HEK293 (cell line): Measurements from ENCODE around the gene CAPZB.

ENCODE experiments used
- CTCF ChIA-PET: fragments of 350-600 bp; formaldehyde crosslinking; extraction: SDS; loops from one replicate; lab custom pipeline; 2021; ENCODE audit warnings: antibody characterized with exemption; lab: Yijun Ruan, JAX
- POLR2A ChIA-PET: fragments of 300-600 bp; formaldehyde crosslinking; extraction: SDS; loops from one replicate; lab custom pipeline; 2020; ENCODE audit warnings: antibody characterized with exemption, inconsistent platforms; lab: Yijun Ruan, JAX
- H3K27ac ChIP-seq: fragments of 200-500 bp; sonication (Bioruptor generic); 2 replicates; pipeline ENCODE4 v1.5.1; 2014; ENCODE audit warnings: low read depth, low read length, control low read depth, inconsistent platforms; ENCODE audit errors: extremely low read depth
- H3K36me3 ChIP-seq, 2 experiments: fragments of 200-500 bp in 1 of 2; sonication (Bioruptor generic) in 1 of 2; 1 replicate in 1 of 2; 2 replicates in 1 of 2; pipeline ENCODE4 v1.5.1; 2014 to 2017; ENCODE audit warnings: inconsistent platforms in 2 of 2, low read length in 2 of 2; ENCODE audit not compliant: control insufficient read depth in 2 of 2, insufficient read depth in 1 of 2
- H3K4me1 ChIP-seq: fragments of 200-500 bp; sonication (Bioruptor generic); 2 replicates; pipeline ENCODE4 v1.5.1; 2014; ENCODE audit warnings: mild to moderate bottlenecking, low read length, inconsistent platforms; ENCODE audit not compliant: control insufficient read depth, insufficient read depth
- H3K4me3 ChIP-seq: 2 replicates; pipeline ENCODE4 v1.5.1; 2011; ENCODE audit warnings: low read depth, mild to moderate bottlenecking, control low read depth, low read length, moderate library complexity
- H3K9me3 ChIP-seq: fragments of 200-500 bp; sonication (Bioruptor generic); 2 replicates; pipeline ENCODE4 v1.5.1; 2014; ENCODE audit warnings: low read depth, low read length, inconsistent platforms; ENCODE audit not compliant: control insufficient read depth, insufficient read depth
- GFI1B ChIP-seq: fragments of 450-650 bp; formaldehyde crosslinking; IDR thresholded peaks from 2 replicates; pipeline ENCODE4 v1.5.1; 2016; ENCODE audit warnings: missing biosample characterization, missing genetic modification characterization
- GLI2 ChIP-seq: fragments of 450-650 bp; formaldehyde crosslinking; IDR thresholded peaks from 2 replicates; pipeline ENCODE4; 2017; ENCODE audit warnings: missing biosample characterization, missing genetic modification characterization, low read depth, borderline replicate concordance
- GLIS1 ChIP-seq: fragments of 450-650 bp; formaldehyde crosslinking; IDR thresholded peaks from 2 replicates; pipeline ENCODE4 v1.5.1; 2016; ENCODE audit warnings: missing biosample characterization, missing genetic modification characterization
- HIC1 ChIP-seq: fragments of 450-650 bp; formaldehyde crosslinking; IDR thresholded peaks from 2 replicates; pipeline ENCODE4 v1.5.1; 2016; ENCODE audit warnings: missing biosample characterization, missing genetic modification characterization
- KLF10 ChIP-seq: fragments of 450-650 bp; IDR thresholded peaks from 2 replicates; pipeline ENCODE4 v1.5.1; 2018; ENCODE audit warnings: missing biosample characterization, mild to moderate bottlenecking, missing genetic modification characterization
- MEIS1 ChIP-seq: sonication (generic); formaldehyde crosslinking; IDR thresholded peaks from 2 replicates; pipeline ENCODE4 v1.8.1; 2022; ENCODE audit warnings: missing genetic modification reagents, mild to moderate bottlenecking, borderline replicate concordance
- SP7 ChIP-seq: fragments of 450-650 bp; formaldehyde crosslinking; IDR thresholded peaks from 2 replicates; pipeline ENCODE4 v1.5.1; 2016; ENCODE audit warnings: missing biosample characterization, missing genetic modification characterization
- YY2 ChIP-seq: fragments of 450-650 bp; formaldehyde crosslinking; IDR thresholded peaks from 2 replicates; pipeline ENCODE4 v1.5.1; 2016; ENCODE audit warnings: missing biosample characterization, missing genetic modification characterization
- ZBTB1 ChIP-seq: fragments of 450-650 bp; formaldehyde crosslinking; IDR thresholded peaks from 2 replicates; pipeline ENCODE4 v1.5.1; 2016; ENCODE audit warnings: missing biosample characterization, missing genetic modification characterization
- ZBTB49 ChIP-seq: fragments of 450-650 bp; formaldehyde crosslinking; IDR thresholded peaks from 2 replicates; pipeline ENCODE4 v1.5.1; 2016; ENCODE audit warnings: missing biosample characterization, missing genetic modification characterization, low read depth
- ZEB2 ChIP-seq: fragments of 450-650 bp; formaldehyde crosslinking; IDR thresholded peaks from 2 replicates; pipeline ENCODE4 v1.5.1; 2016; ENCODE audit warnings: missing biosample characterization, missing genetic modification characterization
- ZNF48 ChIP-seq: fragments of 450-650 bp; formaldehyde crosslinking; IDR thresholded peaks from 2 replicates; pipeline ENCODE4 v1.5.1; 2016; ENCODE audit warnings: missing biosample characterization, missing genetic modification characterization
- ZNF521 ChIP-seq: fragments of 450-650 bp; formaldehyde crosslinking; IDR thresholded peaks from 2 replicates; pipeline ENCODE4 v1.5.1; 2017; ENCODE audit warnings: missing biosample characterization, mild to moderate bottlenecking, missing genetic modification characterization
- ZNF558 ChIP-seq: fragments of 450-650 bp; formaldehyde crosslinking; IDR thresholded peaks from 2 replicates; pipeline ENCODE4 v1.5.1; 2016; ENCODE audit warnings: missing biosample characterization, missing genetic modification characterization
- ZNF560 ChIP-seq: fragments of 450-650 bp; formaldehyde crosslinking; IDR thresholded peaks from 2 replicates; pipeline ENCODE4 v1.5.1; 2017; ENCODE audit warnings: missing biosample characterization, missing genetic modification characterization, borderline replicate concordance
- ZNF623 ChIP-seq: fragments of 450-650 bp; formaldehyde crosslinking; IDR thresholded peaks from 2 replicates; pipeline ENCODE4 v1.5.1; 2016; ENCODE audit warnings: missing biosample characterization, missing genetic modification characterization
- ZNF707 ChIP-seq: fragments of 450-650 bp; formaldehyde crosslinking; IDR thresholded peaks from 2 replicates; pipeline ENCODE4 v1.5.1; 2016; ENCODE audit warnings: missing biosample characterization, missing genetic modification characterization
- ZNF785 ChIP-seq: fragments of 450-650 bp; formaldehyde crosslinking; IDR thresholded peaks from 2 replicates; pipeline ENCODE4 v1.5.1; 2016; ENCODE audit warnings: missing biosample characterization, missing genetic modification characterization
- ZSCAN30 ChIP-seq: fragments of 450-650 bp; IDR thresholded peaks from 2 replicates; pipeline ENCODE4 v1.5.1; 2018; ENCODE audit warnings: missing biosample characterization, mild to moderate bottlenecking, missing genetic modification characterization, moderate library complexity
- TF ChIP-seq, protein P1 (sequence below): sonication (generic); formaldehyde crosslinking; IDR thresholded peaks from 2 replicates; pipeline ENCODE4 v1.8.1; 2022; ENCODE audit warnings: mild to moderate bottlenecking, moderate library complexity, missing genetic modification reagents
- TF ChIP-seq, protein P2 (sequence below): fragments of 450-650 bp; formaldehyde crosslinking; IDR thresholded peaks from 2 replicates; pipeline ENCODE4 v1.5.1; 2016; ENCODE audit warnings: missing biosample characterization, missing genetic modification characterization
- TF ChIP-seq, protein P3 (sequence below): fragments of 450-650 bp; IDR thresholded peaks from 2 replicates; pipeline ENCODE4 v1.5.1; 2018; ENCODE audit warnings: missing biosample characterization, mild to moderate bottlenecking, missing genetic modification characterization

The CAPZB gene

DNA sequence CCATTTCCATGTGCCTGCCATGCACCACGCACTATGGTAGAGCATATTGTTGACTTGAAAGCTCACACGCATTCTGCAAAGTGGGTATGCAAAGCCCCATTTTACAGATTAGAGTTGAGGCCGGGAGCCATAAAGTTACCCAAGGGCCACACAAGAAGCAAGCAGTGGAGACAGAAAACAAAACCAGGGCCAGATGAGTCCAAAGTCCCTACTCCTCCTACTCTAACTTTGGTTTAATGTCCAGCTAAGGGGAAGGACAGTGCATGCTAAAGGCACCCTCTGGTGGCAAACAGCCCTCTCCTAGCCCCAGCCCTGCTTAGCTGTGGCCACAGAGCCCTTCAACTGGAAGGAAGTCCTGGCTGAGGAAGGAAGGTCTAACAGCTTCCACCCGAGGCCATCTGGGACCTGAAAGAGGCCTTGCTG lies 98.3 kb downstream of the CAPZB start (continued):
- TF ChIP-seq ZBTB1 (tag by site-specific recombination), result no peak
- TF ChIP-seq KLF10 (tag by site-specific recombination), result no peak
- TF ChIP-seq ZEB2 (tag by site-specific recombination), result no peak
- TF ChIP-seq GLI2, result no peak
- TF ChIP-seq ZNF707 (tag by site-specific recombination), result no peak
- no peak for TF ChIP-seq ZSCAN30
- no peak for TF ChIP-seq GFI1B (tag by site-specific recombination)
- no peak for TF ChIP-seq SP7 (tag by site-specific recombination)
- TF ChIP-seq, all 188 proteins: peak for 0

DNA sequence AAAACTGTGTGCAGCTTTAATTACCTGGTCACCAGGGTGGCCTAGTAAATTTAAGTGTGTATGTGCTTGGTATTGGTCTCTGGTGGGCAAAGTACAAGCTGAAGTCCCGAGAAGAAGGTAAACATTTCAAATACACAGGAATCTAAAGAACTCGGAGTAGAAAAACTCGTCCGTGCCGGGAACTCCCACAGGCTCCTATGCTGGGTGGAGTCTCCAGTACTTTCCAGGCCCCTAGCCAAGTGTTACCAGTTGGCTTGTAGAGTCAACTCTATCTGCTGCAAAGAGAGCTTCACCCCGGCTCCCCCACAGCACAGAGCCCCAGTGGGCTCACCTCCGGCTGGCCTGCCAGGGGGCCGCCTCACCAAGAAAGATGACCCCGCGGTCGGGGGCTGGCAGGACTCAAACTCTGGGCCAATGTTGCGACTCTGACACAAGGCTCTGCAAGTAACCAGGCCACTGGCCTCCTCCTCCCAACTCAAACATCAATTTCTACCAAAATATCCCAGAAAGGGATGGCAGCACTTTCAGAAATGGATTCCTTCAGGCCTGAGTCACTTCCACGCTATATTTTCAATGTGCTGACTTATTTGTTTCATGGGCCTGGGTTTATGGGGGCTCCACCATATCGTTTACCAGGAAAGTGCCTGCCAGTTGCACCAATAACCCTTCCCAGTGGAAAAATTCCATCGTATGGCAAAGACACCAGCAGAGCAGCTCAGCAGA lies 99.3 kb downstream of the CAPZB start:
- H3K27ac ChIP-seq, result no peak overlapping the region
- TF ChIP-seq GLIS1 (tag by site-specific recombination), result no peak
- TF ChIP-seq ZNF521 (tag by site-specific recombination), result no peak
- no peak for TF ChIP-seq ZNF48 (tag by site-specific recombination)
- TF ChIP-seq YY2 (tag by site-specific recombination), result no peak
- TF ChIP-seq, protein P1, sequence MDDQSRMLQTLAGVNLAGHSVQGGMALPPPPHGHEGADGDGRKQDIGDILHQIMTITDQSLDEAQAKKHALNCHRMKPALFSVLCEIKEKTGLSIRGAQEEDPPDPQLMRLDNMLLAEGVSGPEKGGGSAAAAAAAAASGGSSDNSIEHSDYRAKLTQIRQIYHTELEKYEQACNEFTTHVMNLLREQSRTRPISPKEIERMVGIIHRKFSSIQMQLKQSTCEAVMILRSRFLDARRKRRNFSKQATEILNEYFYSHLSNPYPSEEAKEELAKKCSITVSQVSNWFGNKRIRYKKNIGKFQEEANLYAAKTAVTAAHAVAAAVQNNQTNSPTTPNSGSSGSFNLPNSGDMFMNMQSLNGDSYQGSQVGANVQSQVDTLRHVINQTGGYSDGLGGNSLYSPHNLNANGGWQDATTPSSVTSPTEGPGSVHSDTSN (CRISPR knock-in tag), result no peak
- TF ChIP-seq, protein P2, sequence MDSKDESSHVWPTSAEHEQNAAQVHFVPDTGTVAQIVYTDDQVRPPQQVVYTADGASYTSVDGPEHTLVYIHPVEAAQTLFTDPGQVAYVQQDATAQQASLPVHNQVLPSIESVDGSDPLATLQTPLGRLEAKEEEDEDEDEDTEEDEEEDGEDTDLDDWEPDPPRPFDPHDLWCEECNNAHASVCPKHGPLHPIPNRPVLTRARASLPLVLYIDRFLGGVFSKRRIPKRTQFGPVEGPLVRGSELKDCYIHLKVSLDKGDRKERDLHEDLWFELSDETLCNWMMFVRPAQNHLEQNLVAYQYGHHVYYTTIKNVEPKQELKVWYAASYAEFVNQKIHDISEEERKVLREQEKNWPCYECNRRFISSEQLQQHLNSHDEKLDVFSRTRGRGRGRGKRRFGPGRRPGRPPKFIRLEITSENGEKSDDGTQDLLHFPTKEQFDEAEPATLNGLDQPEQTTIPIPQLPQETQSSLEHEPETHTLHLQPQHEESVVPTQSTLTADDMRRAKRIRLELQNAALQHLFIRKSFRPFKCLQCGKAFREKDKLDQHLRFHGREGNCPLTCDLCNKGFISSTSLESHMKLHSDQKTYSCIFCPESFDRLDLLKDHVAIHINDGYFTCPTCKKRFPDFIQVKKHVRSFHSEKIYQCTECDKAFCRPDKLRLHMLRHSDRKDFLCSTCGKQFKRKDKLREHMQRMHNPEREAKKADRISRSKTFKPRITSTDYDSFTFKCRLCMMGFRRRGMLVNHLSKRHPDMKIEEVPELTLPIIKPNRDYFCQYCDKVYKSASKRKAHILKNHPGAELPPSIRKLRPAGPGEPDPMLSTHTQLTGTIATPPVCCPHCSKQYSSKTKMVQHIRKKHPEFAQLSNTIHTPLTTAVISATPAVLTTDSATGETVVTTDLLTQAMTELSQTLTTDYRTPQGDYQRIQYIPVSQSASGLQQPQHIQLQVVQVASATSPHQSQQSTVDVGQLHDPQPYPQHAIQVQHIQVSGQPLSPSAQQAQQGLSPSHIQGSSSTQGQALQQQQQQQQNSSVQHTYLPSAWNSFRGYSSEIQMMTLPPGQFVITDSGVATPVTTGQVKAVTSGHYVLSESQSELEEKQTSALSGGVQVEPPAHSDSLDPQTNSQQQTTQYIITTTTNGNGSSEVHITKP (tag by site-specific recombination), result no peak
- no peak for TF ChIP-seq ZNF785 (tag by site-specific recombination)
- no peak for TF ChIP-seq MEIS1 (CRISPR knock-in tag)
- TF ChIP-seq, all 188 proteins: peak for 0
- peaks cover 0 to 40% of the 10 kb centered on the region in 2 experiments; a peak in 2 of 3 replicates for H3K36me3 ChIP-seq
- peaks cover 6% of the 10 kb centered on the region; the same call in 1 of the 2 replicates for H3K4me1 ChIP-seq
- H3K4me3 ChIP-seq, result no peak overlapping the region
- H3K9me3 ChIP-seq, result no peaks in the 10 kb centered on the region
- ChIA-PET POLR2A (no interaction called here), CTCF (interaction anchor here (2.1 kb wide), 1 partner anchor 267 kb away, joined by 11 read pairs; no protein-coding TSS in a partner anchor)

GRCh38 chr1:19385221-19385620 lies 100.1 kb downstream of the CAPZB start:
- Histone ChIP-seq H3K27ac (no peak overlapping the region), H3K36me3 (peaks cover 0 to 44% of the 10 kb centered on the region in 2 experiments; a peak in 2 of 3 replicates), H3K4me3 (no peak overlapping the region), H3K9me3 (no peaks in the 10 kb centered on the region), H3K4me1 (peaks cover 6% of the 10 kb centered on the region; the same call in 1 of the 2 replicates)
- TF ChIP-seq ZNF558 (tag by site-specific recombination) (no peak), HIC1 (tag by site-specific recombination) (no peak), ZNF521 (tag by site-specific recombination) (no peak), ZBTB49 (tag by site-specific recombination) (no peak), ZNF623 (tag by site-specific recombination) (no peak), ZNF560 (tag by site-specific recombination) (no peak)
- TF ChIP-seq, protein P3, sequence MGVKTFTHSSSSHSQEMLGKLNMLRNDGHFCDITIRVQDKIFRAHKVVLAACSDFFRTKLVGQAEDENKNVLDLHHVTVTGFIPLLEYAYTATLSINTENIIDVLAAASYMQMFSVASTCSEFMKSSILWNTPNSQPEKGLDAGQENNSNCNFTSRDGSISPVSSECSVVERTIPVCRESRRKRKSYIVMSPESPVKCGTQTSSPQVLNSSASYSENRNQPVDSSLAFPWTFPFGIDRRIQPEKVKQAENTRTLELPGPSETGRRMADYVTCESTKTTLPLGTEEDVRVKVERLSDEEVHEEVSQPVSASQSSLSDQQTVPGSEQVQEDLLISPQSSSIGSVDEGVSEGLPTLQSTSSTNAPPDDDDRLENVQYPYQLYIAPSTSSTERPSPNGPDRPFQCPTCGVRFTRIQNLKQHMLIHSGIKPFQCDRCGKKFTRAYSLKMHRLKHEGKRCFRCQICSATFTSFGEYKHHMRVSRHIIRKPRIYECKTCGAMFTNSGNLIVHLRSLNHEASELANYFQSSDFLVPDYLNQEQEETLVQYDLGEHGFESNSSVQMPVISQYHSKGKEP, result no peak
- CTCF ChIA-PET, result interaction anchor here (2.1 kb wide), 1 partner anchor 268 kb away, joined by 11 read pairs; no protein-coding TSS in a partner anchor
- POLR2A ChIA-PET, result no interaction called here
